ENCODE measurements around the gene LRP1-AS.
"Not testable (repeated sequence)": the region's sequence is repeated elsewhere in the genome, so short reads cannot be mapped to it uniquely, and the experiment has no call there.

LRP1-AS gene

GRCh38 chr12:57139796-57140649 lies 7.4 kb downstream of the LRP1-AS start:
- DNase-seq (ENCODE audit: low spot score): no peak

GRCh38 chr12:57138526-57139272 lies 8.7 kb downstream of the LRP1-AS start:
- peak; percentile 71 for DNase-seq (ENCODE audit: low spot score)

GRCh38 chr12:57135527-57136326 lies 11.7 kb downstream of the LRP1-AS start:
- peak; percentile 22 for DNase-seq (ENCODE audit: low spot score)

- no peak for DNase-seq (ENCODE audit: low spot score)
Observed at GRCh38 chr12:57134949-57135348, 12.5 kb downstream of the LRP1-AS start.

- no peak for DNase-seq (ENCODE audit: low spot score)
Observed at GRCh38 chr12:57133916-57134315, 13.5 kb downstream of the LRP1-AS start.

GRCh38 chr12:57133013-57133569 lies 14.3 kb downstream of the LRP1-AS start:
- peak; percentile 64 for DNase-seq (ENCODE audit: low spot score)

GRCh38 chr12:57131896-57132744 lies 15.3 kb downstream of the LRP1-AS start:
- no peak for DNase-seq (ENCODE audit: low spot score)

GRCh38 chr12:57130941-57131340 lies 16.5 kb downstream of the LRP1-AS start:
- DNase-seq (ENCODE audit: low spot score): no peak

- DNase-seq (ENCODE audit: low spot score): peak; percentile 39
Observed at GRCh38 chr12:57129889-57130288, 17.5 kb downstream of the LRP1-AS start.

GRCh38 chr12:57129321-57129842 lies 18.0 kb downstream of the LRP1-AS start:
- no peak for DNase-seq (ENCODE audit: low spot score)

GRCh38 chr12:57128519-57129247 lies 18.7 kb downstream of the LRP1-AS start:
- DNase-seq (ENCODE audit: low spot score): no peak

GRCh38 chr12:57127726-57128518 lies 19.5 kb downstream of the LRP1-AS start, which contains the start of gene LRP1:
Gene LRP1 (plus strand): TSS chr12:57128483. CDS start chr12:57128965, 482 bp downstream.
- DNase-seq (ENCODE audit: low spot score): peak; percentile 93

GRCh38 chr12:57127101-57127725 lies 20.2 kb downstream of the LRP1-AS start:
- peak; percentile 27 for DNase-seq (ENCODE audit: low spot score)

GRCh38 chr12:57126561-57126960 lies 20.9 kb downstream of the LRP1-AS start:
- no peak for DNase-seq (ENCODE audit: low spot score)

GRCh38 chr12:57126061-57126460 lies 21.4 kb downstream of the LRP1-AS start:
- no peak for DNase-seq (ENCODE audit: low spot score)

- DNase-seq (ENCODE audit: low spot score): peak; percentile 80
Observed at GRCh38 chr12:57124261-57124877, 23.1 kb downstream of the LRP1-AS start.

GRCh38 chr12:57123813-57124212 lies 23.6 kb downstream of the LRP1-AS start:
- DNase-seq (ENCODE audit: low spot score): no peak

- not testable (repeated sequence) for DNase-seq (ENCODE audit: low spot score)
Observed at GRCh38 chr12:57120718-57121117, 26.7 kb downstream of the LRP1-AS start.

All from AG08395 (cell line).